GM18951 (cell line): ENCODE data around the gene LIMS1.
"Not testable (repeated sequence)": the region's sequence is repeated elsewhere in the genome, so short reads cannot be mapped to it uniquely, and the experiment has no call there.

Experiments used
- in situ Hi-C: fragments of 300-500 bp; cut with MboI; formaldehyde crosslinking; loops from one replicate; pipeline ENCODE4 v1.12.0; 2022; ENCODE audit warnings: low sequenced_read_pairs, mixed read lengths, inconsistent platforms; ENCODE audit not compliant: unreplicated experiment

The LIMS1 gene

GRCh38 chr2:108655270-108655669 is 121.0 kb downstream of the LIMS1 start:
- in situ Hi-C loops = not testable (repeated sequence)

GRCh38 chr2:108656282-108656681 is 122.0 kb downstream of the LIMS1 start:
- in situ Hi-C loops = not testable (repeated sequence)

- in situ Hi-C loops = not testable (repeated sequence)
Observed at GRCh38 chr2:108657517-108657916, 123.2 kb downstream of the LIMS1 start.

GRCh38 chr2:108658553-108658952 is 124.3 kb downstream of the LIMS1 start:
- in situ Hi-C loops = not testable (repeated sequence)

- in situ Hi-C loops = not testable (repeated sequence)
Observed at GRCh38 chr2:108661493-108661892, 127.2 kb downstream of the LIMS1 start.

- in situ Hi-C loops = not testable (repeated sequence)
Observed at GRCh38 chr2:108662207-108662612, 127.9 kb downstream of the LIMS1 start.

GRCh38 chr2:108663346-108663745 is 129.1 kb downstream of the LIMS1 start:
- in situ Hi-C loops = not testable (repeated sequence)

GRCh38 chr2:108664089-108664488 is 129.8 kb downstream of the LIMS1 start:
- in situ Hi-C loops = not testable (repeated sequence)

GRCh38 chr2:108664979-108665378 is 130.7 kb downstream of the LIMS1 start:
- in situ Hi-C loops = not testable (repeated sequence)

GRCh38 chr2:108665975-108666374 is 131.7 kb downstream of the LIMS1 start:
- in situ Hi-C loops = not testable (repeated sequence)

- in situ Hi-C loops = not testable (repeated sequence)
Observed at GRCh38 chr2:108667140-108667539, 132.9 kb downstream of the LIMS1 start.

GRCh38 chr2:108670282-108670681 is 136.0 kb downstream of the LIMS1 start:
- in situ Hi-C loops = not testable (repeated sequence)

- in situ Hi-C loops = not testable (repeated sequence)
Observed at GRCh38 chr2:108672200-108672805, 138.0 kb downstream of the LIMS1 start.

GRCh38 chr2:108676522-108676921 is 142.3 kb downstream of the LIMS1 start:
- in situ Hi-C loops = not testable (repeated sequence)

GRCh38 chr2:108677239-108677744 is 143.0 kb downstream of the LIMS1 start:
- in situ Hi-C loops = not testable (repeated sequence)

GRCh38 chr2:108678198-108678651 is 144.0 kb downstream of the LIMS1 start:
- in situ Hi-C loops = not testable (repeated sequence)

- in situ Hi-C loops = not testable (repeated sequence)
Observed at GRCh38 chr2:108680805-108681204, 146.5 kb downstream of the LIMS1 start.

GRCh38 chr2:108688818-108689756 is 154.8 kb downstream of the LIMS1 start:
- in situ Hi-C loops = not testable (repeated sequence)

GRCh38 chr2:108690001-108690400 is 155.7 kb downstream of the LIMS1 start:
- in situ Hi-C loops = not testable (repeated sequence)
